H9 (cell line): ENCODE data around the gene BMP7. TPM values are rescaled to one million over a fixed set of nuclear protein-coding genes. Genes with fewer than 3 reads are reported as not detected.
A peak's percentile ranks its signal among the peaks of the same experiment; 100 is the strongest.
"Not testable (repeated sequence)": the region's sequence is repeated elsewhere in the genome, so short reads cannot be mapped to it uniquely, and the experiment has no call there.

Experiments used
- DNase-seq: peaks from one replicate; pipeline ENCODE4 v3.0.0-alpha.2; 2017
- H2AFZ ChIP-seq: one replicate; pipeline ENCODE4 v1.6.1; 2013; ENCODE audit warnings: mild to moderate bottlenecking, low read length, control low read depth, moderate library complexity
- H2AK5ac ChIP-seq: 2 replicates; pipeline ENCODE4 v1.6.1; 2013; ENCODE audit warnings: low read length, control low read depth, mixed read lengths; ENCODE audit not compliant: insufficient read length
- H2BK120ac ChIP-seq: one replicate; pipeline ENCODE4 v1.6.1; 2013; ENCODE audit warnings: low read depth, mild to moderate bottlenecking, low read length, control low read depth, inconsistent platforms; ENCODE audit not compliant: poor library complexity, severe bottlenecking
- H2BK12ac ChIP-seq: 2 replicates; pipeline ENCODE4 v1.6.1; 2013; ENCODE audit warnings: low read length, control low read depth, mixed read lengths, low read depth; ENCODE audit not compliant: insufficient read length
- H2BK15ac ChIP-seq: 2 replicates; pipeline ENCODE4 v1.6.1; 2013; ENCODE audit warnings: low read depth, low read length, control low read depth
- H2BK20ac ChIP-seq: one replicate; pipeline ENCODE4 v1.6.1; 2013; ENCODE audit warnings: low read depth, mild to moderate bottlenecking, low read length, control low read depth, inconsistent platforms; ENCODE audit not compliant: poor library complexity, severe bottlenecking
- H2BK5ac ChIP-seq: 2 replicates; pipeline ENCODE4 v1.6.1; 2013; ENCODE audit warnings: low read length, control low read depth, mixed read lengths; ENCODE audit not compliant: insufficient read length
- H3K14ac ChIP-seq: 2 replicates; pipeline ENCODE4 v1.6.1; 2013; ENCODE audit warnings: low read length, control low read depth; ENCODE audit not compliant: insufficient read depth
- H3K18ac ChIP-seq: 2 replicates; pipeline ENCODE4 v1.6.1; 2013; ENCODE audit warnings: low read depth, mild to moderate bottlenecking, mixed read lengths, low read length, control low read depth; ENCODE audit not compliant: insufficient read length
- H3K23ac ChIP-seq: 2 replicates; pipeline ENCODE4 v1.6.1; 2013; ENCODE audit warnings: low read length, control low read depth, mixed read lengths, low read depth; ENCODE audit not compliant: insufficient read length
- H3K23me2 ChIP-seq: 2 replicates; pipeline ENCODE4 v1.6.1; 2013; ENCODE audit warnings: low read depth, mild to moderate bottlenecking, mixed read lengths, low read length, control low read depth; ENCODE audit not compliant: insufficient read length, poor library complexity, severe bottlenecking
- H3K27ac ChIP-seq: 2 replicates; pipeline ENCODE4 v1.5.1; 2013; ENCODE audit warnings: low read length, control low read depth, mixed read lengths, low read depth; ENCODE audit not compliant: insufficient read length
- H3K27me3 ChIP-seq: 2 replicates; pipeline ENCODE4 v1.6.1; 2013; ENCODE audit warnings: low read length, control low read depth, inconsistent platforms; ENCODE audit not compliant: insufficient read depth
- H3K4ac ChIP-seq: 2 replicates; pipeline ENCODE4 v1.6.1; 2013; ENCODE audit warnings: low read depth, mild to moderate bottlenecking, control low read depth, inconsistent platforms, low read length, moderate library complexity
- H3K4me1 ChIP-seq: 2 replicates; pipeline ENCODE4 v1.6.1; 2013; ENCODE audit warnings: low read length, control low read depth, inconsistent platforms; ENCODE audit not compliant: insufficient read depth
- H3K4me2 ChIP-seq: 2 replicates; pipeline ENCODE4 v1.6.1; 2013; ENCODE audit warnings: low read length, control low read depth, mixed read lengths; ENCODE audit not compliant: insufficient read length, insufficient read depth
- H3K56ac ChIP-seq: 2 replicates; pipeline ENCODE4 v1.6.1; 2013; ENCODE audit warnings: low read depth, mild to moderate bottlenecking, mixed read lengths, low read length, control low read depth; ENCODE audit not compliant: insufficient read length
- H3K79me1 ChIP-seq: 2 replicates; pipeline ENCODE4 v1.6.1; 2013; ENCODE audit warnings: low read depth, mild to moderate bottlenecking, moderate library complexity, low read length, control low read depth, inconsistent platforms; ENCODE audit not compliant: insufficient read depth, poor library complexity, severe bottlenecking
- H3K79me2 ChIP-seq: 2 replicates; pipeline ENCODE4 v1.6.1; 2013; ENCODE audit warnings: low read length, control low read depth, inconsistent platforms; ENCODE audit not compliant: insufficient read depth
- H3K9ac ChIP-seq: 2 replicates; pipeline ENCODE4 v1.6.1; 2013; ENCODE audit warnings: low read length, control low read depth, mixed read lengths; ENCODE audit not compliant: insufficient read length; ENCODE audit errors: extremely low read depth
- H3K9me3 ChIP-seq: one replicate; pipeline ENCODE4 v1.6.1; 2013; ENCODE audit warnings: low read depth, low read length, inconsistent platforms; ENCODE audit not compliant: control insufficient read depth
- H3T11ph ChIP-seq: one replicate; pipeline ENCODE4 v1.6.1; 2013; ENCODE audit warnings: mild to moderate bottlenecking, low read length, control low read depth, inconsistent platforms
- H4K20me1 ChIP-seq: one replicate; pipeline ENCODE4 v1.6.1; 2013; ENCODE audit not compliant: control insufficient read depth, insufficient read length, insufficient read depth
- H4K5ac ChIP-seq: 2 replicates; pipeline ENCODE4 v1.6.1; 2013; ENCODE audit warnings: low read depth, mild to moderate bottlenecking, mixed read lengths, low read length, control low read depth; ENCODE audit not compliant: insufficient read length
- H4K8ac ChIP-seq: replicated peaks from 2 replicates; pipeline ENCODE4 v1.6.1; 2013; ENCODE audit warnings: low read length, control low read depth, mixed read lengths, low read depth; ENCODE audit not compliant: insufficient read length
- H4K91ac ChIP-seq: 2 replicates; pipeline ENCODE4 v1.6.1; 2013; ENCODE audit warnings: low read depth, mild to moderate bottlenecking, moderate library complexity, mixed read lengths, low read length, control low read depth; ENCODE audit not compliant: insufficient read length
- H3K27ac Mint-ChIP-seq, 3 experiments: 2 replicates in 2 of 3; 3 replicates in 1 of 3; pipeline ENCODE4 v1.8.0; 2020 to 2021; ENCODE audit warnings: mixed read lengths in 3 of 3, mild to moderate bottlenecking in 1 of 3, moderate library complexity in 1 of 3
- H3K27me3 Mint-ChIP-seq: 2 replicates; pipeline ENCODE4 v1.8.0; 2021; ENCODE audit warnings: low read depth, mild to moderate bottlenecking, moderate library complexity, mixed read lengths
- H3K36me3 Mint-ChIP-seq, 3 experiments: 2 replicates in 2 of 3; 3 replicates in 1 of 3; pipeline ENCODE4 v1.8.0; 2020 to 2021; ENCODE audit warnings: low read depth in 3 of 3, mixed read lengths in 3 of 3; ENCODE audit not compliant: insufficient read depth in 1 of 3
- H3K4me1 Mint-ChIP-seq, 2 experiments: 2 replicates each; pipeline ENCODE4 v1.8.0; 2020; ENCODE audit warnings: mixed read lengths in 2 of 2
- H3K4me3 Mint-ChIP-seq, 2 experiments: 2 replicates in 1 of 2; 3 replicates in 1 of 2; pipeline ENCODE4 v1.8.0; 2020 to 2021; ENCODE audit warnings: mild to moderate bottlenecking in 2 of 2, mixed read lengths in 2 of 2, moderate library complexity in 1 of 2
- H3K9me3 Mint-ChIP-seq, 2 experiments: 2 replicates in 1 of 2; 3 replicates in 1 of 2; pipeline ENCODE4 v1.8.0; 2020; ENCODE audit warnings: mild to moderate bottlenecking in 2 of 2, mixed read lengths in 2 of 2, moderate library complexity in 1 of 2
- CTCF ChIP-seq: fragments of 200-600 bp; sonication (generic); conservative IDR thresholded peaks from 3 replicates; pipeline ENCODE4 v1.8.0; 2021; ENCODE audit warnings: antibody characterized with exemption, mild to moderate bottlenecking
- WGBS: extraction: QIAGEN DNeasy Blood & Tissue Kit; methylation state at CpG from one replicate; pipeline ENCODE4 v1.1.7; 2013; ENCODE audit warnings: missing lambda C conversion rate, low lambda C conversion rate, mixed read lengths; ENCODE audit not compliant: insufficient read length; ENCODE audit errors: extremely low coverage; 5-methylcytosine and 5-hydroxymethylcytosine counted together
- total RNA-seq: library from RNA; stranded (reverse); gene quantifications from 2 replicates; pipeline ENCODE4 v1.2.1, GENCODE V29; 2021

Gene BMP7
- total RNA-seq, 1 experiment from 2014 or later = 17.7 TPM

DNA sequence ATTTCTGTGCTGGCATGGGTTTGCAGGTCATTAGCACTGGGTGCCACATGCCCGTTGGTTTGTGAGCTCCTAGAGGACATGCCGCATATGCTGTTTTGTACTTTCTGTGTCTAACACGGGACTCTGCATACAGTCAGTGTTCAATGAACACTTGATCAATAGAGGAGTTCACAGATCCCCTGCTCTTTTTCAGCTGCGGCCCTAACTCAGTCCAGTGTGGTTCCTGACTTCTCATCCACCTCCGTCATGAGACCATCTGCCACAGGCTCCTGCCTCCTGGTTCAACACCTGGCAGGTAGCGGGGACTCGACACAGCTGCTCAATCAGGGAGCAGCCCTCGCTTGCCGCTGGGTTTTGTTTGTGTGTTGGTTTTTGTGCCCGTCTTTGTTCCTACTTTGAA is 13.8 kb upstream of the BMP7 start:
- Mint-ChIP-seq H3K36me3 (no peaks in the 10 kb centered on the region), H3K27ac (no peak overlapping the region; a peak in 1 of 7 replicates), H3K4me3 (no peak overlapping the region), H3K4me1 (peaks cover 21 to 37% of the 10 kb centered on the region in 2 experiments), H3K9me3 (no peaks in the 10 kb centered on the region), H3K27me3 (peaks cover 39% of the 10 kb centered on the region)
- Histone ChIP-seq H4K20me1 (no peaks in the 10 kb centered on the region), H3K9me3 (no peaks in the 10 kb centered on the region), H3K79me2 (no peaks in the 10 kb centered on the region), H4K91ac (no peak overlapping the region), H2BK15ac (no peak overlapping the region), H2BK120ac (no peak overlapping the region), H3K23me2 (no peaks in the 10 kb centered on the region), H2BK20ac (no peak overlapping the region), H3K27me3 (no peaks in the 10 kb centered on the region), H2AFZ (no peak overlapping the region), H3K9ac (no peak overlapping the region), H3K27ac (no peak overlapping the region), H2BK12ac (no peak overlapping the region), H4K5ac (no peak overlapping the region), H4K8ac (no peak overlapping the region), H3K14ac (no peak overlapping the region), H2BK5ac (no peak overlapping the region), H3K79me1 (no peaks in the 10 kb centered on the region), H3K56ac (no peak overlapping the region), H3K4me2 (no peak overlapping the region), H3K4me1 (no peaks in the 10 kb centered on the region), H3K23ac (no peak overlapping the region), H2AK5ac (no peak overlapping the region), H3T11ph (no peak overlapping the region), H3K18ac (no peak overlapping the region), H3K4ac (no peak overlapping the region)
- no peak for TF ChIP-seq CTCF
- no peak for DNase-seq
- no CpG with 5 or more reads among the region's 10 CpGs for WGBS

GRCh38 chr20:57279548-57279947 is 13.1 kb upstream of the BMP7 start:
- not testable (repeated sequence) for H2BK15ac ChIP-seq, H3K23ac ChIP-seq, H3K4me2 ChIP-seq, H3K27ac ChIP-seq, H2AFZ ChIP-seq, H4K91ac ChIP-seq, H3K4me1 ChIP-seq, H3K56ac ChIP-seq, H3K9me3 ChIP-seq, H3K79me1 ChIP-seq, H2BK12ac ChIP-seq, H3K9me3 Mint-ChIP-seq, H3K23me2 ChIP-seq, DNase-seq, H3K14ac ChIP-seq, H4K8ac ChIP-seq, H3K36me3 Mint-ChIP-seq, H3K4me3 Mint-ChIP-seq, H2AK5ac ChIP-seq, H3K9ac ChIP-seq, H3K18ac ChIP-seq, H4K20me1 ChIP-seq, H3K79me2 ChIP-seq, H3T11ph ChIP-seq, H2BK20ac ChIP-seq, H3K27me3 ChIP-seq, H4K5ac ChIP-seq, H3K4ac ChIP-seq, H2BK5ac ChIP-seq, H2BK120ac ChIP-seq
- no CpG with 5 or more reads among the region's 3 CpGs for WGBS
- Mint-ChIP-seq H3K27me3 (peaks cover 41% of the 10 kb centered on the region), H3K4me1 (peaks cover 21 to 35% of the 10 kb centered on the region in 2 experiments), H3K27ac (peak overlapping the region in 1 of 3 experiments; percentile 31; a peak in 1 of 7 replicates)
